ENCODE data around the gene ANKRD55. TPM values are rescaled to one million over a fixed set of nuclear protein-coding genes. Genes with fewer than 3 reads are reported as not detected.
"Not testable (repeated sequence)": the region's sequence is repeated elsewhere in the genome, so short reads cannot be mapped to it uniquely, and the experiment has no call there.

The ANKRD55 gene
- total and polyA plus RNA-seq, 2 donors (not counting 1 experiment from before 2014, with no cell fraction given): not detected

DNA sequence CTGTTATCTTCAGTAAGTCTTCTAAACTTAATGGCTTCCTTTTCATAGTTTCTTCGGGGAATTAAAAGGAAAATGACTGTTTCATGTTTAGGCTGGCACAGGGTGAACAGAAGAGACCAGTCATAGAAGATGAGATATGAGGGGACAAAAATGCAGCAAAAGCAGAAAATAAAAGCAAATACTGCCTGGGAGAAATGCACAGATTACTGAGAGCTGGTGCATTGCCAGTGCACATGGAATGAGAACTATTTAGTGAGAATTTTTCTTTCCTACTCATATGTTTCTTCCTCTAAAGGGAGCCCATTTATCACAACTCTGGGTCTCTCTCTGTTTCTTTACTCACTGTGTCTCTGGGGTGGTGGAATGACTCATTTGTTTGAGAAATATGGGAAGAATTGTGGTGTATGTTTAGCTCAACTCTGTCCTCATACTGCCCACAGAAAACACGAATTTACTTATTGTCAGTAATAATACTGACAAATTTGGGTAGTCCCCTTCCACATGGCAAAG, 25.9 kb upstream of the ANKRD55 start:
- no peak overlapping the region for H3K9ac ChIP-seq (ENCODE audit: insufficient read depth, low read length)

DNA sequence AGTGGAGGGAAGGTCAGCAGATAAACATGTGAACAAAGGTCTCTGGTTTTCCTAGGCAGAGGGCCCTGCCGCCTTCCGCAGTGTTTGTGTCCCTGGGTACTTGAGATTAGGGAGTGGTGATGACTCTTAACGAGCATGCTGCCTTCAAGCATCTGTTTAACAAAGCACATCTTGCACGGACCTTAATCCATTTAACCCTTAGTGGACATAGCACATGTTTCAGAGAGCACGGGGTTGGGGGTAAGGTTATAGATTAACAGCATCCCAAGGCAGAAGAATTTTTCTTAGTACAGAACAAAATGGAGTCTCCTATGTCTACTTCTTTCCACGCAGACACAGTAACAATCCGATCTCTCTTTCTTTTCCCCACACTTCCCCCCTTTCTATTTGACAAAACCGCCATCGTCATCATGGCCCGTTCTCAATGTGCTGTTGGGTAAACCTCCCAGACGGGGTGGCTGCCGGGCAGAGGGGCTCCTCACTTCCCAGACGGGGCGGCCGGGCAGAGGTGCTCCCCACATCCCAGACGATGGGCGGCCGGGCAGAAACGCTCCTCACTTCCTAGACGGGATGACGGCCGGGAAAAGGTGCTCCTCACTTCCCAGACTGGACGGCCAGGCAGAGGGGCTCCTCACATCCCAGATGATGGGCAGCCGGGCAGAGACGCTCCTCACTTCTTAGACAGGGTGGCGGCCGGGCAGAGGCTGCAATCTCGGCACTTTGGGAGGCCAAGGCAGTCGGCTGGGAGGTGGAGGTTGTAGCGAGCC, 24.8 kb upstream of the ANKRD55 start:
- H2AFZ ChIP-seq (ENCODE audit: low read length); H3K27me3 ChIP-seq (ENCODE audit: control insufficient read depth, insufficient read depth, low read length); H3K4me1 ChIP-seq (ENCODE audit: control insufficient read depth, extremely low read depth, insufficient read depth, low read length); H3K9ac ChIP-seq (ENCODE audit: insufficient read depth, low read length); H3K9me3 ChIP-seq (ENCODE audit: control insufficient read depth, insufficient read depth, low read depth, low read length); H3K4me2 ChIP-seq (ENCODE audit: extremely low read depth, insufficient read depth, low read length); H3K4me3 ChIP-seq (replicated peaks in 1 of 4; ENCODE audit: control extremely low read depth in 1 of 4, insufficient read depth in 1 of 4, low read depth in 3 of 4, low read length in 4 of 4); H3K79me2 ChIP-seq (ENCODE audit: control insufficient read depth, insufficient read depth, low read length); DNase-seq (ENCODE audit: low read depth in 2 of 2); H4K20me1 ChIP-seq (ENCODE audit: control insufficient read depth, extremely low read depth, insufficient read depth, low read length); H3K27ac ChIP-seq (ENCODE audit: insufficient read depth, low read length); H3K36me3 ChIP-seq (ENCODE audit: control insufficient read depth, insufficient read depth, low read length): not testable (repeated sequence)

More for the DNA sequence above, 25.9 kb upstream of the ANKRD55 start:
- H3K36me3 ChIP-seq (ENCODE audit: control insufficient read depth, insufficient read depth, low read length): no peaks in the 10 kb centered on the region
- H3K4me1 ChIP-seq (ENCODE audit: control insufficient read depth, extremely low read depth, insufficient read depth, low read length): peaks cover 8% of the 10 kb centered on the region
- H3K4me2 ChIP-seq (ENCODE audit: extremely low read depth, insufficient read depth, low read length): peak overlapping the region; percentile 70
- no peaks in the 10 kb centered on the region for H3K79me2 ChIP-seq (ENCODE audit: control insufficient read depth, insufficient read depth, low read length)
- no peaks in the 10 kb centered on the region for H3K9me3 ChIP-seq (ENCODE audit: control insufficient read depth, insufficient read depth, low read depth, low read length)
- DNase-seq (ENCODE audit: low read depth in 2 of 2): peak; percentile 96
- peak overlapping the region; percentile 62 for H3K27ac ChIP-seq (ENCODE audit: insufficient read depth, low read length)
- no peaks in the 10 kb centered on the region for H3K27me3 ChIP-seq (ENCODE audit: control insufficient read depth, insufficient read depth, low read length)
- TF ChIP-seq CTCF (conservative IDR thresholded peaks at IDR 0.05 in 1 of 2, IDR thresholded peaks at IDR 0.05 in 1 of 2; ENCODE audit: low read depth in 1 of 2, low read length in 2 of 2) (no peak), EZH2 (IDR thresholded peaks at IDR 0.05; ENCODE audit: low read length, missing control alignments) (no peak)
- H2AFZ ChIP-seq (ENCODE audit: low read length): no peak overlapping the region
- no peaks in the 10 kb centered on the region for H4K20me1 ChIP-seq (ENCODE audit: control insufficient read depth, extremely low read depth, insufficient read depth, low read length)
- H3K4me3 ChIP-seq (replicated peaks in 1 of 4; ENCODE audit: control extremely low read depth in 1 of 4, insufficient read depth in 1 of 4, low read depth in 3 of 4, low read length in 4 of 4): peak overlapping the region in 1 of 4 experiments; percentile 26

- TF ChIP-seq EZH2 (IDR thresholded peaks at IDR 0.05; ENCODE audit: low read length, missing control alignments) (no peak), CTCF (conservative IDR thresholded peaks at IDR 0.05 in 1 of 2, IDR thresholded peaks at IDR 0.05 in 1 of 2; ENCODE audit: low read depth in 1 of 2, low read length in 2 of 2) (no peak)
- Histone ChIP-seq H3K27ac (ENCODE audit: insufficient read depth, low read length) (no peak overlapping the region), H3K79me2 (ENCODE audit: control insufficient read depth, insufficient read depth, low read length) (no peaks in the 10 kb centered on the region), H3K4me1 (ENCODE audit: control insufficient read depth, extremely low read depth, insufficient read depth, low read length) (peaks cover 8% of the 10 kb centered on the region), H4K20me1 (ENCODE audit: control insufficient read depth, extremely low read depth, insufficient read depth, low read length) (no peaks in the 10 kb centered on the region), H3K27me3 (ENCODE audit: control insufficient read depth, insufficient read depth, low read length) (no peaks in the 10 kb centered on the region), H2AFZ (ENCODE audit: low read length) (no peak overlapping the region), H3K36me3 (ENCODE audit: control insufficient read depth, insufficient read depth, low read length) (no peaks in the 10 kb centered on the region), H3K9ac (ENCODE audit: insufficient read depth, low read length) (no peak overlapping the region), H3K9me3 (ENCODE audit: control insufficient read depth, insufficient read depth, low read depth, low read length) (no peaks in the 10 kb centered on the region), H3K4me3 (replicated peaks in 1 of 4; ENCODE audit: control extremely low read depth in 1 of 4, insufficient read depth in 1 of 4, low read depth in 3 of 4, low read length in 4 of 4) (no peak overlapping the region), H3K4me2 (ENCODE audit: extremely low read depth, insufficient read depth, low read length) (no peak overlapping the region)
- DNase-seq (ENCODE audit: low read depth in 2 of 2): no peak
Observed at GRCh38 chr5:56257010-56257409, 23.9 kb upstream of the ANKRD55 start.

Measured in fibroblast of lung (primary cell).